HepG2 (cell line): ENCODE data around the gene RMND5A. TPM values are rescaled to one million over a fixed set of nuclear protein-coding genes. Genes with fewer than 3 reads are reported as not detected.
A peak's percentile ranks its signal among the peaks of the same experiment; 100 is the strongest.

Source experiments
- ATAC-seq: fragments of 200-7000 bp; cut with Tn5 transposase; 3 replicates; pipeline ENCODE4 v1.9.1; 2020; ENCODE audit warnings: mild to moderate bottlenecking, moderate library complexity
- BruUV-seq: library from RNA; stranded (reverse); fragments of 400-500 nt; replicated peaks from 2 replicates; lab custom pipeline; 2021; lab: Mats Ljungman, UMichigan
- CTCF ChIA-PET: fragments of 300-600 bp; formaldehyde crosslinking; extraction: SDS; loops from one replicate; lab custom pipeline; 2021; ENCODE audit warnings: low total read pairs, inconsistent platforms, low intra/inter-chr PET ratio; lab: Yijun Ruan, JAX
- POLR2A ChIA-PET: fragments of 350-600 bp; sonication (Branson Sonifier 250); formaldehyde crosslinking; loops from one replicate; lab custom pipeline; 2020; ENCODE audit warnings: antibody characterized with exemption, inconsistent platforms; lab: Yijun Ruan, JAX
- DNase-seq: peaks from one replicate; pipeline ENCODE4 v3.0.0-alpha.2; 2015; ENCODE audit warnings: low spot score
- FAIRE-seq: peaks from 3 replicates; lab custom pipeline; 2011; peaks lifted over from hg19 to GRCh38; lab: Jason Lieb, UNC
- H2AFZ ChIP-seq: one replicate; pipeline ENCODE4 v1.6.1; 2011; ENCODE audit warnings: low read length, inconsistent platforms
- H3K27ac ChIP-seq: fragments of 300-600 bp; 3 replicates; pipeline ENCODE4 v1.8.0; 2011; ENCODE audit warnings: mixed run types, mild to moderate bottlenecking, mixed read lengths, low read length, inconsistent platforms; ENCODE audit not compliant: insufficient read depth; ENCODE audit errors: extremely low read length
- H3K27me3 ChIP-seq, 2 experiments: fragments of 200-600 bp in 1 of 2; 2 replicates in 1 of 2; 3 replicates in 1 of 2; pipeline versions ENCODE4 v1.6.0 to v1.8.0; 2011; ENCODE audit warnings: low read length in 2 of 2, mild to moderate bottlenecking in 2 of 2, moderate library complexity in 2 of 2, inconsistent platforms in 1 of 2; ENCODE audit not compliant: insufficient read depth in 2 of 2, control insufficient read depth in 1 of 2
- H3K36me3 ChIP-seq, 2 experiments: fragments of 200-600 bp in 1 of 2; replicated peaks in 1 of 2; 2 replicates in 1 of 2; 3 replicates in 1 of 2; pipeline versions ENCODE4 v1.5.1 to v1.8.0; 2011; ENCODE audit warnings: low read length in 2 of 2, inconsistent platforms in 1 of 2; ENCODE audit not compliant: insufficient read depth in 2 of 2, control insufficient read depth in 1 of 2
- H3K4me1 ChIP-seq: 2 replicates; pipeline ENCODE4 v1.5.1; 2012; ENCODE audit warnings: low read length, inconsistent platforms; ENCODE audit not compliant: insufficient read depth
- H3K4me2 ChIP-seq: 2 replicates; pipeline ENCODE4 v1.6.0; 2011; ENCODE audit warnings: low read depth, low read length, inconsistent platforms
- H3K4me3 ChIP-seq, 3 experiments: fragments of 200-600 bp in 1 of 3; sonication (generic), shearing (Covaris generic) in 1 of 3; replicated peaks in 1 of 3; 2 replicates each; pipeline ENCODE4 v1.5.1; 2011 to 2016; ENCODE audit warnings: low read length in 3 of 3, inconsistent platforms in 2 of 3, low read depth in 2 of 3, mild to moderate bottlenecking in 2 of 3, control low read depth in 1 of 3, mixed read lengths in 1 of 3; ENCODE audit not compliant: insufficient read depth in 1 of 3
- H3K79me2 ChIP-seq: one replicate; pipeline ENCODE4 v1.6.1; 2011; ENCODE audit warnings: low read length, inconsistent platforms; ENCODE audit not compliant: insufficient read depth
- H3K9ac ChIP-seq: 2 replicates; pipeline ENCODE4 v1.6.0; 2011; ENCODE audit warnings: mild to moderate bottlenecking, low read depth, low read length, inconsistent platforms; ENCODE audit not compliant: insufficient read depth
- H3K9me3 ChIP-seq: 2 replicates; pipeline ENCODE4 v1.5.1; 2012; ENCODE audit warnings: mild to moderate bottlenecking, low read length
- H4K20me1 ChIP-seq: 2 replicates; pipeline ENCODE4 v1.6.0; 2011; ENCODE audit warnings: inconsistent platforms, mild to moderate bottlenecking, low read length, moderate library complexity; ENCODE audit not compliant: insufficient read depth
- GFI1 ChIP-seq: sonication (generic); formaldehyde crosslinking; IDR thresholded peaks from 2 replicates; pipeline ENCODE4 v1.5.0; 2020; ENCODE audit warnings: missing genetic modification reagents, mild to moderate bottlenecking, borderline replicate concordance
- RBM22 ChIP-seq: fragments of 200-400 bp; formaldehyde crosslinking; optimal IDR thresholded peaks from 2 replicates; pipeline ENCODE3; 2017; ENCODE audit warnings: mild to moderate bottlenecking, low read length, moderate library complexity
- TBX3 ChIP-seq: fragments of 450-650 bp; IDR thresholded peaks from 2 replicates; pipeline ENCODE4 v1.6.1; 2017; ENCODE audit warnings: antibody characterized with exemption, mild to moderate bottlenecking, inconsistent platforms, borderline replicate concordance
- TMF1 ChIP-seq: sonication (generic); formaldehyde crosslinking; IDR thresholded peaks from 2 replicates; pipeline ENCODE4 v1.8.1; 2022; ENCODE audit warnings: low read depth, missing genetic modification reagents
- YY1 ChIP-seq: IDR thresholded peaks from 2 replicates; pipeline ENCODE4 v1.6.1; 2011; ENCODE audit warnings: low read length, low read depth, moderate library complexity, mild to moderate bottlenecking; ENCODE audit not compliant: insufficient read depth, insufficient replicate concordance
- ZIK1 ChIP-seq: sonication (generic); formaldehyde crosslinking; IDR thresholded peaks from 2 replicates; pipeline ENCODE4 v1.5.0; 2020; ENCODE audit warnings: mild to moderate bottlenecking, low read depth, missing genetic modification reagents, borderline replicate concordance
- ZNF282 ChIP-seq: fragments of 450-650 bp; IDR thresholded peaks from 2 replicates; pipeline ENCODE4 v1.6.1; 2018; ENCODE audit not compliant: partially characterized antibody
- ZNF317 ChIP-seq: sonication (generic); formaldehyde crosslinking; IDR thresholded peaks from 2 replicates; pipeline ENCODE4 v1.5.0; 2020; ENCODE audit warnings: mild to moderate bottlenecking, missing genetic modification reagents
- WGBS: methylation state at CpG from one replicate; pipeline ENCODE4 v1.1.6; 2017; ENCODE audit warnings: low lambda C conversion rate; 5-methylcytosine and 5-hydroxymethylcytosine counted together
- in situ Hi-C: cut with HindIII; loops from 2 replicates; pipeline ENCODE4 v1.10.0; 2017; ENCODE audit warnings: low pct_unique_long_range_greater_than_20kb; ENCODE audit not compliant: extremely low pct_ligation_motif_present
- intact Hi-C: fragments of 100-400 bp; cut with micrococcal nuclease; formaldehyde crosslinking; loops from one replicate; pipeline ENCODE4 v1.10.0; 2022; ENCODE audit not compliant: unreplicated experiment
- polyA plus RNA-seq, 8 experiments: library from polyadenylated mRNA; depleted of rRNA in 3 of 8; stranded (reverse) in 7 of 8; unstranded in 1 of 8; fragments of >200 nt; fragmentation: Illumina TruSeq in 4 of 8; extraction: Trizol in 4 of 8; gene quantifications; 2 replicates each; pipeline versions ENCODE4 v1.2.1 to v1.2.3, GENCODE V29; 2011 to 2016; ENCODE audit warnings: low read depth in 4 of 8, missing spikeins in 1 of 8, mixed read lengths in 1 of 8; ENCODE audit not compliant: insufficient read depth in 1 of 8
- total RNA-seq, 5 experiments: library from RNA; depleted of rRNA; stranded (reverse); fragments of >200 nt; fragmentation: Illumina TruSeq; extraction: Trizol; gene quantifications; 2 replicates each; pipeline ENCODE4 v1.2.3, GENCODE V29; 2016; ENCODE audit warnings: low read depth in 1 of 5
- TF ChIP-seq, protein P1 (sequence below): sonication (generic); formaldehyde crosslinking; IDR thresholded peaks from 2 replicates; pipeline ENCODE4 v1.8.0; 2022; ENCODE audit warnings: mild to moderate bottlenecking, missing genetic modification reagents, moderate library complexity
- TF ChIP-seq, protein P2 (sequence below): sonication (generic); formaldehyde crosslinking; IDR thresholded peaks from 2 replicates; pipeline ENCODE4 v1.4.0; 2020; ENCODE audit warnings: missing genetic modification reagents, borderline replicate concordance
- TF ChIP-seq, protein P3 (sequence below): sonication (generic); formaldehyde crosslinking; IDR thresholded peaks from 2 replicates; pipeline ENCODE4 v1.4.0; 2020; ENCODE audit warnings: missing genetic modification reagents, low read depth, mild to moderate bottlenecking, borderline replicate concordance
- TF ChIP-seq, protein P4 (sequence below): sonication (generic); formaldehyde crosslinking; IDR thresholded peaks from 2 replicates; pipeline ENCODE4 v1.5.1; 2020; ENCODE audit warnings: missing genetic modification reagents, mild to moderate bottlenecking, borderline replicate concordance
- TF ChIP-seq, protein P5 (sequence below), 2 experiments: sonication (generic) in 1 of 2; formaldehyde crosslinking in 1 of 2; IDR thresholded peaks; 2 replicates each; pipeline versions ENCODE4 v1.5.1 to v1.6.1; 2011 to 2020; ENCODE audit warnings: borderline replicate concordance in 1 of 2, low read depth in 1 of 2, low read length in 1 of 2, mild to moderate bottlenecking in 1 of 2, missing genetic modification reagents in 1 of 2, moderate library complexity in 1 of 2

Gene RMND5A
- total and polyA plus RNA-seq, 2 of the 13 experiments (the other 11 are each of a cell fraction or from before 2014, with no cell fraction given), result 31.0 to 66.4 TPM

DNA sequence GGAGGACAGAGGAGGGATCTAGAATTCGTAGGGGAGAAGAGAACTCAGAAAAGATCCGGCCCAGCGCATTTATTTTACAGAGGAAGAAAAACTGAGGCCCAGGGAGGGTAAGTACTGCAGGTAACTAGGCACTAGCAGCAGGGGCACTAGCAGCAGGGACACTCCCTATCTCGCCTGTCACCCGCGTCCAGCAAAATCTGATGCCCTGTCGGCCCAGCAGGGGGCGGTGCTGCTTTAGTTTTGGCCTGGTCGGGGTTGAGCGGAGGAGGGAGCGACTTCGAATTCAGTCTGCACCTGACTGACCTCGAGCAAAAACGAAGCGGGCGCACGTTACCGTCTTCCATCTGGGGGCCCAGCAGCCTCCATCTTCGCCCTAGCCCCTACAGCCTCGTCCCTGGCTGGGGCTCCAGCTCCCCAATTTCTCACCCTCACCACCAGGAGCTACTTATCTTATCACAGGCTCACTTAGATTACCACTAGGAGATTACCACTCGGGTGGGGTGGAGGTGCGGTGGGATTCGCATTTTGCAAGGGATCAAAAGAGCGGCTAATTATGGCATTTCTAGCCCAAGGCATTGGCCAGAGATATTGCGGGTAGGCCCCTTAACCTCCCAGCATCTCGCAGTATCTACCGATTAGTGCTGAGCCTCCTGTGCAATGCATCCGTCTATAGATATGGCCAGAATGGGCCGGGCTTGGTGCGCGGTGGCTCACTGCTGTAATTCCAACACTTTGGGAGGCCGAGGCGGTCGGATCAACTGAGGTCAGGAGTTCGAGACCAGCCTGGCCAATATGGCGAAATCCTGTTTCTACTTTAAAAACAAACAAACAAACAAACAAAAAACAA lies 88.4 kb downstream of the RMND5A start:
- Histone ChIP-seq H3K9ac (peak overlapping the region; percentile 48; the same call in 1 of the 2 replicates), H4K20me1 (no peaks in the 10 kb centered on the region), H3K79me2 (no peaks in the 10 kb centered on the region), H3K4me2 (peak overlapping the region; percentile 99), H3K9me3 (no peaks in the 10 kb centered on the region), H3K27me3 (peaks cover 0 to 7% of the 10 kb centered on the region in 2 experiments; a peak in 3 of 5 replicates), H3K4me3 (peak overlapping the region; percentile 67 to 81 (median 73)), H2AFZ (no peak overlapping the region), H3K4me1 (peaks cover 24% of the 10 kb centered on the region), H3K36me3 (no peaks in the 10 kb centered on the region), H3K27ac (no peak overlapping the region)
- no TSS peak for BruUV-seq
- DNase-seq (peak; percentile 87), FAIRE-seq (peak; percentile 59), ATAC-seq (peak; percentile 96)
- 42% methylated on average over 20 of the region's 36 CpGs for WGBS
- ChIA-PET POLR2A (interaction anchor here (0.9 to 1.6 kb wide), 3 partner anchors 10 to 368 kb away, joined by 3 to 4 read pairs (median 3); partner anchors contain the start of gene KDM3A), CTCF (no interaction called here)
- intact Hi-C loops (loop anchor here (5.0 kb wide), 1 partner anchor 46 kb away; no protein-coding TSS in a partner anchor), in situ Hi-C loops (loop anchor here (25.0 kb wide), 1 partner anchor 129 kb away; the partner anchor contains the start of gene RGPD1)
- TF ChIP-seq ZNF282, result no peak
- TF ChIP-seq YY1, result peak; percentile 49
- TF ChIP-seq GFI1 (CRISPR knock-in tag), result no peak
- TF ChIP-seq TMF1 (CRISPR knock-in tag), result no peak
- TF ChIP-seq, protein P1, sequence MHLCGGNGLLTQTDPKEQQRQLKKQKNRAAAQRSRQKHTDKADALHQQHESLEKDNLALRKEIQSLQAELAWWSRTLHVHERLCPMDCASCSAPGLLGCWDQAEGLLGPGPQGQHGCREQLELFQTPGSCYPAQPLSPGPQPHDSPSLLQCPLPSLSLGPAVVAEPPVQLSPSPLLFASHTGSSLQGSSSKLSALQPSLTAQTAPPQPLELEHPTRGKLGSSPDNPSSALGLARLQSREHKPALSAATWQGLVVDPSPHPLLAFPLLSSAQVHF (CRISPR knock-in tag), result no peak
- TF ChIP-seq, protein P2, sequence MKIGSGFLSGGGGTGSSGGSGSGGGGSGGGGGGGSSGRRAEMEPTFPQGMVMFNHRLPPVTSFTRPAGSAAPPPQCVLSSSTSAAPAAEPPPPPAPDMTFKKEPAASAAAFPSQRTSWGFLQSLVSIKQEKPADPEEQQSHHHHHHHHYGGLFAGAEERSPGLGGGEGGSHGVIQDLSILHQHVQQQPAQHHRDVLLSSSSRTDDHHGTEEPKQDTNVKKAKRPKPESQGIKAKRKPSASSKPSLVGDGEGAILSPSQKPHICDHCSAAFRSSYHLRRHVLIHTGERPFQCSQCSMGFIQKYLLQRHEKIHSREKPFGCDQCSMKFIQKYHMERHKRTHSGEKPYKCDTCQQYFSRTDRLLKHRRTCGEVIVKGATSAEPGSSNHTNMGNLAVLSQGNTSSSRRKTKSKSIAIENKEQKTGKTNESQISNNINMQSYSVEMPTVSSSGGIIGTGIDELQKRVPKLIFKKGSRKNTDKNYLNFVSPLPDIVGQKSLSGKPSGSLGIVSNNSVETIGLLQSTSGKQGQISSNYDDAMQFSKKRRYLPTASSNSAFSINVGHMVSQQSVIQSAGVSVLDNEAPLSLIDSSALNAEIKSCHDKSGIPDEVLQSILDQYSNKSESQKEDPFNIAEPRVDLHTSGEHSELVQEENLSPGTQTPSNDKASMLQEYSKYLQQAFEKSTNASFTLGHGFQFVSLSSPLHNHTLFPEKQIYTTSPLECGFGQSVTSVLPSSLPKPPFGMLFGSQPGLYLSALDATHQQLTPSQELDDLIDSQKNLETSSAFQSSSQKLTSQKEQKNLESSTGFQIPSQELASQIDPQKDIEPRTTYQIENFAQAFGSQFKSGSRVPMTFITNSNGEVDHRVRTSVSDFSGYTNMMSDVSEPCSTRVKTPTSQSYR (CRISPR knock-in tag), result peak; percentile 19; the same call in 1 of the 2 replicates
- no peak for TF ChIP-seq ZIK1 (CRISPR knock-in tag)
- TF ChIP-seq RBM22, result no peak
- TF ChIP-seq ZNF317 (CRISPR knock-in tag), result peak; percentile 62; the same call in 1 of the 2 replicates
- TF ChIP-seq, protein P3, sequence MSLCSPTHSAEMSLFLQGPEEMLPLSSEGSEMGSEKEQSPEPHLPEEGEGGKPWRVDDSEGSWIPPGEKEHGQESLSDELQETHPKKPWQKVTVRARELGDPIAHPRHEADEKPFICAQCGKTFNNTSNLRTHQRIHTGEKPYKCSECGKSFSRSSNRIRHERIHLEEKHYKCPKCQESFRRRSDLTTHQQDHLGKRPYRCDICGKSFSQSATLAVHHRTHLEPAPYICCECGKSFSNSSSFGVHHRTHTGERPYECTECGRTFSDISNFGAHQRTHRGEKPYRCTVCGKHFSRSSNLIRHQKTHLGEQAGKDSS (CRISPR knock-in tag), result 0 out of 2 replicates have a peak, but pooled peaks have one; percentile 52
- TF ChIP-seq, protein P4, sequence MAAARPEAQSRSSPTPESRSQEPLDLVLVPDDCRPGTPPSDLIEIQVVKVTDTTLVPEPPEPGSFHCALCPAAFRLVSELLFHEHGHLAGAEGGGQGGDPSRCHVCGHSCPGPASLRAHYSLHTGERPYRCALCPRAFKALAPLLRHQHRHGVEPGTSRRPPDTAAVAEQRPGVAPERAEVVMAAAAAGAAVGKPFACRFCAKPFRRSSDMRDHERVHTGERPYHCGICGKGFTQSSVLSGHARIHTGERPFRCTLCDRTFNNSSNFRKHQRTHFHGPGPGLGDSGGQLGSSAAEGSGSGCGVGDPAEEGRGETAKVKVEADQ (CRISPR knock-in tag), result peak; percentile 74; the same call in 1 of the 2 replicates
- TF ChIP-seq, protein P5, sequence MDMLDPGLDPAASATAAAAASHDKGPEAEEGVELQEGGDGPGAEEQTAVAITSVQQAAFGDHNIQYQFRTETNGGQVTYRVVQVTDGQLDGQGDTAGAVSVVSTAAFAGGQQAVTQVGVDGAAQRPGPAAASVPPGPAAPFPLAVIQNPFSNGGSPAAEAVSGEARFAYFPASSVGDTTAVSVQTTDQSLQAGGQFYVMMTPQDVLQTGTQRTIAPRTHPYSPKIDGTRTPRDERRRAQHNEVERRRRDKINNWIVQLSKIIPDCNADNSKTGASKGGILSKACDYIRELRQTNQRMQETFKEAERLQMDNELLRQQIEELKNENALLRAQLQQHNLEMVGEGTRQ (IDR thresholded peaks at IDR 0.05; ENCODE audit: low read depth, low read length), result no peak
- TF ChIP-seq, protein P5 (CRISPR knock-in tag; IDR thresholded peaks at IDR 0.05; ENCODE audit: borderline replicate concordance), result no peak
- TF ChIP-seq TBX3, result no peak
